AG04449 (cell line): ENCODE results near the gene MICAL3.

ENCODE experiments used
- CTCF ChIA-PET: fragments of 350-600 bp; formaldehyde crosslinking; extraction: SDS; loops from one replicate; lab custom pipeline; 2021; ENCODE audit warnings: antibody characterized with exemption; lab: Yijun Ruan, JAX
- POLR2A ChIA-PET: fragments of 400-600, 350-600 bp; formaldehyde crosslinking; extraction: SDS; loops from one replicate; lab custom pipeline; 2020; ENCODE audit warnings: antibody characterized with exemption, inconsistent platforms; lab: Yijun Ruan, JAX
- DNase-seq: peaks from one replicate; pipeline ENCODE4 v3.0.0-alpha.2; 2010; ENCODE audit warnings: low read depth, low spot score
- H3K4me3 ChIP-seq: 2 replicates; pipeline ENCODE4 v1.5.1; 2011; ENCODE audit warnings: low read depth, mild to moderate bottlenecking, control low read depth, low read length
- TF ChIP-seq, protein P1 (sequence below): IDR thresholded peaks from one replicate; pipeline ENCODE4 v1.5.1; 2011; ENCODE audit warnings: mild to moderate bottlenecking, moderate library complexity, low read length, control low read depth, inconsistent platforms; ENCODE audit not compliant: insufficient read depth; ENCODE audit errors: missing control alignments

Gene MICAL3

DNA sequence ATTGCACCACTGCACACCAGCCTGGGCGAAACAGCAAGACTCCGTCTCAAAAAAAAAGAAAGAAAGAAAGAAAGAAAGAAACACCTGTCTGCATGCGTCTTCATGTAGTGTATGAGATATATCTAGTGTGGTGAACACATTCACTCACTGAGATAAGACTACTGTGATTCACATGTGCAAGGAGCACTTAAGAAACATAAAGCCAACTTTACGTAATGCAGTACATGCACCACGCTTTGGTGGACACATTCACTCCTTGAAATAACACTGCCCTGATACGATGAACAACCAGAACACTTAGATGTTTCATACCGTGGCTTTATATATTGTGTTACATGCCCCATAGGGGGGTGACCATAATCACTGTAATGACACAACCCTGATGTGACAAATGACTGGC, 96.0 kb downstream of the MICAL3 start:
- ChIA-PET POLR2A (no interaction called here), CTCF (no interaction called here)

DNA sequence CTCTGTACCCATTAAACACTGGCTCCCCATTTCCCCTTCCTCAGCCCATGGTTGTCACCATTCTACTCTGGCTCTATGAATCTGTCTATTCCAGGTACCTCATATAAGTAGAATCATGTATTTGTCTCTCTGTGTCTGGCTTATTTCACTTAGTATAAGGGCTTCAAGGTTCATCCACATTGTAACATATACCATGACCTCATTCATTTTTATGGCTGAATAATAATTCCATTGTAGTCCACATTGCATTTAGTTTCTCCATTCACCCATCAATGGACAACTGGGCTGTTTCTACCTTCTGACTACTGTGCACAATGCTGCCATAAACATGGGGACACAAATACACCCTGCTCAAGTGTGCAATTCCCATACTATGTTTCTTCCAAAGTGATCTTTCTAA, 97.3 kb downstream of the MICAL3 start:
- no peak for DNase-seq
- no peak overlapping the region for H3K4me3 ChIP-seq
- TF ChIP-seq, protein P1, sequence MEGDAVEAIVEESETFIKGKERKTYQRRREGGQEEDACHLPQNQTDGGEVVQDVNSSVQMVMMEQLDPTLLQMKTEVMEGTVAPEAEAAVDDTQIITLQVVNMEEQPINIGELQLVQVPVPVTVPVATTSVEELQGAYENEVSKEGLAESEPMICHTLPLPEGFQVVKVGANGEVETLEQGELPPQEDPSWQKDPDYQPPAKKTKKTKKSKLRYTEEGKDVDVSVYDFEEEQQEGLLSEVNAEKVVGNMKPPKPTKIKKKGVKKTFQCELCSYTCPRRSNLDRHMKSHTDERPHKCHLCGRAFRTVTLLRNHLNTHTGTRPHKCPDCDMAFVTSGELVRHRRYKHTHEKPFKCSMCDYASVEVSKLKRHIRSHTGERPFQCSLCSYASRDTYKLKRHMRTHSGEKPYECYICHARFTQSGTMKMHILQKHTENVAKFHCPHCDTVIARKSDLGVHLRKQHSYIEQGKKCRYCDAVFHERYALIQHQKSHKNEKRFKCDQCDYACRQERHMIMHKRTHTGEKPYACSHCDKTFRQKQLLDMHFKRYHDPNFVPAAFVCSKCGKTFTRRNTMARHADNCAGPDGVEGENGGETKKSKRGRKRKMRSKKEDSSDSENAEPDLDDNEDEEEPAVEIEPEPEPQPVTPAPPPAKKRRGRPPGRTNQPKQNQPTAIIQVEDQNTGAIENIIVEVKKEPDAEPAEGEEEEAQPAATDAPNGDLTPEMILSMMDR = no peak
- CTCF ChIA-PET = no interaction called here
- POLR2A ChIA-PET = no interaction called here

More for the DNA sequence above, 96.0 kb downstream of the MICAL3 start:
- TF ChIP-seq, protein P1 = no peak
- H3K4me3 ChIP-seq = no peak overlapping the region
- DNase-seq = no peak

DNA sequence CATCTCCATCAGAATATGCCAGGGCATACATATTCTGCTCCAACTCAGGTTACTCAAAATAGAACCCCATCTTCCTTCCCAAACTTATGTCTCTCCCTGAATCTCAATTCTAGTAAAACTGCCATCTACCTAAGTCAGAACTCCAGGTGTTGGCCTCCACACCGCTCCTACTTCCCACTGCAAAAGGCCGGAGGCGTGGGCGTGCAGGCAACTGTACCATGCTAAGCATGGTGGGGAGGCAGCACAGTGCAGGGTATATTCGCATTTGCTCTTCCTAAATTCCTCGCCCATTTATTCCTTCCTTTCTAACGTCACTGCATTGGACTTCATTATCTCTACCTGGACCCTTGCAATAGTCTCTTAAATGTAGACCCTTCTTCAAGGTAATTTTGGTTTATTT, 97.8 kb downstream of the MICAL3 start:
- POLR2A ChIA-PET = no interaction called here

DNA sequence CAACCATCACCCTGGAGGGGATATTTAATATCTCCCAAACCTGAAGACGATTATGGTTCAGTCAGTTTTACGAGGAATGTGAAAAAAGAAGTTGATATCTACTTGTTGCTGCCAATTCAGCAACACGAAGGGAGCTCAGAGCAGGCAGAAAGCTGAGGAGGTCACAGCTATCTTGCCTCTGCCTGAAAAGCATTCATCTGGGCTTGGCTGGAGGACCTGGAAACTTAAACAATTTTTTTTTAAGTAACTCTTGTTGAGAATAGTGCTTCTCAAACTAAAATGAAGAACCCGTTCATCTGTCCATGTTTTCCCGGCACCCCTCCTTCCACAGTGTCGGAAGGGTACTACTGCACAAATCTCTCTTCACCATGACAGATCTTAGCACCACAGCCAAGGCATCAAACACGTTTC, 98.9 kb downstream of the MICAL3 start:
- POLR2A ChIA-PET = no interaction called here

More for the DNA sequence above, 97.8 kb downstream of the MICAL3 start:
- TF ChIP-seq, protein P1 = no peak
- no peak for DNase-seq
- H3K4me3 ChIP-seq = no peak overlapping the region
- CTCF ChIA-PET = interaction anchor here (2.5 kb wide), 1 partner anchor 149 kb away, joined by 8 read pairs; no protein-coding TSS in a partner anchor

DNA sequence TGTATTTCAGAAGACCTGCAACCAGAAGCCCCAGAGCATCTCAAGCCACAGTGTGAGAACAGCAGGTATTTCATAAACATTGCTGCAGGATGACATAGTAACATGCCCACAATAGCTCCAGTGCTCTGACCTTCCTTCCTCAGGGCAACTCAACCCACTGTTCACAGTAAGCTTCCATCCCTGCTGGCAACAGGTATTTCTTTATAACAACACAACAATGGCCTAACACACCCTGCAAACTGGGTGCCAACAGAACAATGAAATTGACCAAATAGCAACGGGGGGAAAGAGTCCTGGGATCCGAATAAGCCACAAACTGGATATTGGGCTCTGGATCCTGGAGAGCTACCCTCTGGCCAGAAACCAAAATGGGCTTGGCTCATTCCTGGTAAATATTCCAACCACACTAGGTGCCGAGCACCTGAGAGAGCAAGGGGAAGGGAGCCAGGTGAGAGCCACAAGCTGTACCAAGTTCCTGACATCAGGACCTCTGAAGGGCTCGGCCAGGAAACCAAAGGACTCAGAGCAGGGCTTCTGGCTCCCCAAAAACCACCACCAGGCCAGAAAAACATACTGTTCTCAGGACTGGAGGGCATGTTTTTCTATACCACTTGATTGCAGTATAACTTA, 99.5 kb downstream of the MICAL3 start:
- H3K4me3 ChIP-seq = no peak overlapping the region
- ChIA-PET POLR2A (no interaction called here), CTCF (interaction anchor here (1.3 to 2.5 kb wide), 2 partner anchors 13 to 151 kb away, joined by 3 to 8 read pairs; no protein-coding TSS in a partner anchor)
- no peak for DNase-seq
- TF ChIP-seq, protein P1 = no peak

More for the DNA sequence above, 98.9 kb downstream of the MICAL3 start:
- CTCF ChIA-PET = interaction anchor here (1.3 to 2.5 kb wide), 2 partner anchors 12 to 151 kb away, joined by 3 to 8 read pairs; no protein-coding TSS in a partner anchor
- DNase-seq = no peak
- H3K4me3 ChIP-seq = no peak overlapping the region
- TF ChIP-seq, protein P1 = no peak

DNA sequence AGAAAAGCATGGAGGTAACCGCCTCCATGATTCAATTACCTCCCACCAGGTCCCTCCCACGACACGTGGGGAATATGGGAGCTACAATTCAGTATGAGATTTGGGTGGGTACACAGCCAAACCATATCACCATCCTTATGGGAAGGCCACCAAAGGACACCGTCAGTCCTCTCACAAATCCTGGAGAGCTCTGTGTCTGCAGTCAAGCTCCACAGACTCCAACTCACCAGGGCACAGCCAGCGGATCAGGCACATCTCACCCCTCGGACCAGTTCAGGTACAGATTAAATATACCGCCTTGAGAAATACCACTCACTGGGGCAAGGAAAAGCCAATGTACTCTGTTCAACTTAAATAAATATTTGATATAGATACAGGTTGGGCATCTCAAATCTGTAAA, 100.3 kb downstream of the MICAL3 start:
- ChIA-PET POLR2A (no interaction called here), CTCF (interaction anchor here (2.5 kb wide), 1 partner anchor 152 kb away, joined by 8 read pairs; no protein-coding TSS in a partner anchor)
- no peak overlapping the region for H3K4me3 ChIP-seq
- TF ChIP-seq, protein P1 = no peak
- no peak for DNase-seq
